AG09319 (cell line): ENCODE measurements around the gene PDLIM4.

ENCODE experiments used
- DNase-seq: peaks from one replicate; pipeline ENCODE4 v3.0.0-alpha.2; 2010; ENCODE audit warnings: low read depth; ENCODE audit errors: extremely low read depth
- CTCF ChIP-seq: IDR thresholded peaks from 2 replicates; pipeline ENCODE4 v1.5.1; 2011; ENCODE audit warnings: low read depth, mild to moderate bottlenecking, inconsistent platforms, low read length, moderate library complexity

The PDLIM4 gene

DNA sequence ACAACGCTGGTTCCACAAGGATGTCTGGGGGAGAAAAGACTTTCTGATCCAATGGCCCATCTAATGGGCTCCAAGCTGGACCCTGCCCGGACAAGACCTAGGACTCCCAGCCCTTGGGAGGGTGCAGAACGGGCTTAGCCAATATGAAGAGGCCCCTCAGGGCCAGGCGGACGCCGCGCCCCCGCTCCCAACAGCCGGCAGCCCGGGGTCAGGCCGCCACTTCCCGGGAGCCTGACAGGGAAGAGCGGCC is 30.3 kb upstream of the PDLIM4 start:
- no peak for DNase-seq
- no peak for TF ChIP-seq CTCF

- DNase-seq, result peak; percentile 32
- TF ChIP-seq CTCF, result no peak; the same call in 1 of the 2 replicates
Observed at GRCh38 chr5:132227485-132228240, 29.8 kb upstream of the PDLIM4 start, which contains the start of gene P4HA2. Gene P4HA2 (minus strand): TSS chr5:132227853. CDS start chr5:132218626, 9,227 bp downstream.

DNA sequence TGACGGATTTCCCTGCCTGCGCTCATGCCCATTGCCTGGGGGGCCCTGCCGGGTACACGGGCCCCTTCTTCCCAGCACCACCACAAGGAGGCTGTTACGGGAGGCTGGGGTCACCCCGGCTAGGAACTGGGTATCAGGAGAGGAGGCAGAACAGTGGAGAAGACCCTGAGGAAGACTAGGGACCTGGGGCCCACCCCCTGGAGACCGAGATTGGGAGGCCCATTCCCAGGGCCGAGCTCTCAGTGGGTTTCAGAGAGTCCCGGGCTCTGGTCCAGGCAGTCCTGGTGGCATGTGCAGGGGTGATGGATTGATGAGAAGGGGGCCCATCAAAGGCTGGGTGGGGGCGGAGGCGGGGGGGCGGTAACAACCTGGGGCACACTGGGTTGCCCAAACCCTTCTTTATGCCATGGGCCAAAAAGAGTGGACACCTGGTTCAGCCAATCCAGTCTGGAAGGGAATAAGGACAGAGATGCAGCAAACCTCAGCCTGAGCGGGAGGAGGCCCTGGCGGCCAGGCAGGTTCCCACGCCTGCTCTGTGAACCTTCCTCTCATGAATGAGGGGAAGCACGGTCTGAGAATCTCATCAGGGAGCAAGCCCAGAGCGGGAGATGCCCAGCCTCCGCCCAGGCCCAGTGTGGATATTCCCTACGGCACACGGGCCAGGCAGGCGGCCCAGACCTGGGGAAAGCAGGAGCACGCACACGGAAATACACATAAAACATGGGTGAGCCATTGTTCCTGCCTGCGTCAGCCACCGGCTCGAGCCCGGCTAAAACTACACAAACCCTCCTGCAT is 29.1 kb upstream of the PDLIM4 start:
- no peak for DNase-seq
- no peak; the same call in 1 of the 2 replicates for TF ChIP-seq CTCF

GRCh38 chr5:132229236-132229635 is 28.3 kb upstream of the PDLIM4 start:
- TF ChIP-seq CTCF, result no peak
- DNase-seq, result no peak

DNA sequence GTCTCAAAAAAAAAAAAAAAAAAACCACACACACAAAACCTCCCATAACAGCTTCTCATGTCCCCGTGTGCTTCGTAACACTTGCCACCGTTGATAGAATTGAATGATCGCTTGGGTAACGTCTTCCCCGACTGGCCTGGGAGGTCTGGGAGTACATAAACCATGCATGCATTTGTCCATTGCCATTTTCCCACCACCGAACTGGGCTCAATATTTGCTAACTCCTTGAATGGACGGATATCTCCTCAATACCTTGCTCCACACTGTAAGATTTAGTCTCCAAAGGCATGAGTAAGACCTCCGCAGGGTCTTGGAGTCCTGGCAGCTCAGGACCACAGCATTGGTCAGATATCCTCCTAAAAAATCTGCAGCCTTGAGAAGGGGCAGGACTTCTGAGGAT is 26.6 kb upstream of the PDLIM4 start:
- TF ChIP-seq CTCF, result no peak
- DNase-seq, result no peak

DNA sequence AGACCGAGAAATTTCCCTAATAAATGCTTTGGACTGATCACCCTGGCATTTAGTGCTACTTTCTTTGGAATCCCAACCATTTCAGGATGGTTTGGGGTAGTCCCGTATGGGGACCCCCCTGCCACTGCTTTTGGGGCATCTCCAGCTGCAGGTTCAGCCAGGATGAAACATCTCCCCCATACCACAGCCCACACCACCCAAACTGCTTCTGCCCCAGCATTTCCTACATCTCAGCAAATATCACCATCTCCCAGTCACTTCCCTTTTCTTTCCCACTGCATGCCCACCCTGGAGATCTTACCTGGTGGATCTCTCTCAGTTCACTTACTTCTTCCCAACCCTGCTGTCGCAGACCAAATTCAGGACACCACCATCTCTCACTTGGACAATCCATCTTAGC is 25.0 kb upstream of the PDLIM4 start:
- TF ChIP-seq CTCF, result no peak
- DNase-seq, result no peak

- no peak for TF ChIP-seq CTCF
- DNase-seq, result no peak
Observed at GRCh38 chr5:132233081-132233480, 24.4 kb upstream of the PDLIM4 start.
